ENCODE data around the gene PBXIP1.
"Not testable (repeated sequence)": the region's sequence is repeated elsewhere in the genome, so short reads cannot be mapped to it uniquely, and the experiment has no call there.

PBXIP1 gene

GRCh38 chr1:154999571-155000410 lies 43.9 kb upstream of the PBXIP1 start:
- DNase-seq (ENCODE audit: extremely low read depth, insufficient read length) = peak; percentile 83
- H3K27me3 ChIP-seq (replicated peaks; ENCODE audit: control insufficient read depth, insufficient read depth, low read length) = no peaks in the 10 kb centered on the region
- TF ChIP-seq, protein P1, sequence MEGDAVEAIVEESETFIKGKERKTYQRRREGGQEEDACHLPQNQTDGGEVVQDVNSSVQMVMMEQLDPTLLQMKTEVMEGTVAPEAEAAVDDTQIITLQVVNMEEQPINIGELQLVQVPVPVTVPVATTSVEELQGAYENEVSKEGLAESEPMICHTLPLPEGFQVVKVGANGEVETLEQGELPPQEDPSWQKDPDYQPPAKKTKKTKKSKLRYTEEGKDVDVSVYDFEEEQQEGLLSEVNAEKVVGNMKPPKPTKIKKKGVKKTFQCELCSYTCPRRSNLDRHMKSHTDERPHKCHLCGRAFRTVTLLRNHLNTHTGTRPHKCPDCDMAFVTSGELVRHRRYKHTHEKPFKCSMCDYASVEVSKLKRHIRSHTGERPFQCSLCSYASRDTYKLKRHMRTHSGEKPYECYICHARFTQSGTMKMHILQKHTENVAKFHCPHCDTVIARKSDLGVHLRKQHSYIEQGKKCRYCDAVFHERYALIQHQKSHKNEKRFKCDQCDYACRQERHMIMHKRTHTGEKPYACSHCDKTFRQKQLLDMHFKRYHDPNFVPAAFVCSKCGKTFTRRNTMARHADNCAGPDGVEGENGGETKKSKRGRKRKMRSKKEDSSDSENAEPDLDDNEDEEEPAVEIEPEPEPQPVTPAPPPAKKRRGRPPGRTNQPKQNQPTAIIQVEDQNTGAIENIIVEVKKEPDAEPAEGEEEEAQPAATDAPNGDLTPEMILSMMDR (IDR thresholded peaks at IDR 0.05; ENCODE audit: insufficient read depth, low read length, poor library complexity, severe bottlenecking) = no peak
- H3K36me3 ChIP-seq (ENCODE audit: control insufficient read depth, insufficient read depth, low read length) = no peaks in the 10 kb centered on the region
- H3K4me3 ChIP-seq (replicated peaks; ENCODE audit: low read depth, low read length) = peak overlapping the region; percentile 96

DNA sequence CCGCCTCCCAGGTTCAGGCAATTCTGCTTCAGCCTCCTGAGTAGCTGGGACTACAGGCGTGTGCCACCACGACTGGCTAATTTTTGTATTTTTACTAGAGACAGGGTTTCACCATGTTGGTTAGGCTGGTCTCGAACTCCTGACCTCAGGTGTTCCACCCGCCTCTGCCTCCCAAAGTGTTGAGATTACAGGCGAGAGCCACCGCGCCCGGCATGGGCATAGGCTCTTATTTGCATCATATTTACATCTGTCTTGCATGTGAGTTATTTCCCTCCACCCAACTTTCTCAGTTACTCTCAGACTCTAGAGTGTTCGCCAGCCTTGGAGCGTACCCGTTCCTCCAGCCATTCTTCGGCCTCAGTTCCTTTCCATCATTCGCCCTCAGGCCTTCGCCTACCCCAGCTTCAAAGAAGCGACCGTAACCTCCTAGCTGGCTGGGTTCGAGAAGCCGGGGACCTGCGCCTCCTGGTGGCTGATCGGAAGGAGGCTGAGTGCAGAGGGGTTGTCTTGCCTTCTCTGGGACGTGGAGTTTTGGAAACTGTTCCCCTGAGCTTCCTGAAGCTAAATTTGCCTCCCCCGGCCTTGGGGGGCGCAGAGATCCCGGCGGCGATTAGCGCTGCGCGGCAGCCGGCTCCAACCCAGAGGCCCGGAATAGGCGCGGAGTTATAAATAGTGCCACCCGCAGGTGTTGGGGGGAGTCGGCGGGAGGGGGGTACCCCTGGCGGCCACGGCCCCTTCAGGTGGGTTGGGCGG lies 43.1 kb upstream of the PBXIP1 start:
- no peaks in the 10 kb centered on the region for H3K27me3 ChIP-seq (replicated peaks; ENCODE audit: control insufficient read depth, insufficient read depth, low read length)
- H3K4me3 ChIP-seq (replicated peaks; ENCODE audit: low read depth, low read length) = peak overlapping the region; percentile 96
- H3K36me3 ChIP-seq (ENCODE audit: control insufficient read depth, insufficient read depth, low read length) = no peaks in the 10 kb centered on the region; the same call in 1 of the 2 replicates
- DNase-seq (ENCODE audit: extremely low read depth, insufficient read length) = peak; percentile 85
- TF ChIP-seq, protein P1 (IDR thresholded peaks at IDR 0.05; ENCODE audit: insufficient read depth, low read length, poor library complexity, severe bottlenecking) = peak; percentile 96

- no peak for DNase-seq (ENCODE audit: extremely low read depth, insufficient read length)
- no peaks in the 10 kb centered on the region; the same call in 1 of the 2 replicates for H3K36me3 ChIP-seq (ENCODE audit: control insufficient read depth, insufficient read depth, low read length)
- TF ChIP-seq, protein P1 (IDR thresholded peaks at IDR 0.05; ENCODE audit: insufficient read depth, low read length, poor library complexity, severe bottlenecking) = peak; percentile 33
- H3K4me3 ChIP-seq (replicated peaks; ENCODE audit: low read depth, low read length) = peak overlapping the region; percentile 96; the same call in 1 of the 2 replicates
- no peaks in the 10 kb centered on the region for H3K27me3 ChIP-seq (replicated peaks; ENCODE audit: control insufficient read depth, insufficient read depth, low read length)
These were observed 42.4 kb upstream of the PBXIP1 start for GRCh38 chr1:154998201-154998780.

- DNase-seq (ENCODE audit: extremely low read depth, insufficient read length) = no peak
- Histone ChIP-seq H3K27me3 (replicated peaks; ENCODE audit: control insufficient read depth, insufficient read depth, low read length) (no peaks in the 10 kb centered on the region), H3K36me3 (ENCODE audit: control insufficient read depth, insufficient read depth, low read length) (peaks cover 2% of the 10 kb centered on the region), H3K4me3 (replicated peaks; ENCODE audit: low read depth, low read length) (no peak overlapping the region)
- TF ChIP-seq, protein P1 (IDR thresholded peaks at IDR 0.05; ENCODE audit: insufficient read depth, low read length, poor library complexity, severe bottlenecking) = no peak
These were observed 41.2 kb upstream of the PBXIP1 start for GRCh38 chr1:154996966-154997701.

DNA sequence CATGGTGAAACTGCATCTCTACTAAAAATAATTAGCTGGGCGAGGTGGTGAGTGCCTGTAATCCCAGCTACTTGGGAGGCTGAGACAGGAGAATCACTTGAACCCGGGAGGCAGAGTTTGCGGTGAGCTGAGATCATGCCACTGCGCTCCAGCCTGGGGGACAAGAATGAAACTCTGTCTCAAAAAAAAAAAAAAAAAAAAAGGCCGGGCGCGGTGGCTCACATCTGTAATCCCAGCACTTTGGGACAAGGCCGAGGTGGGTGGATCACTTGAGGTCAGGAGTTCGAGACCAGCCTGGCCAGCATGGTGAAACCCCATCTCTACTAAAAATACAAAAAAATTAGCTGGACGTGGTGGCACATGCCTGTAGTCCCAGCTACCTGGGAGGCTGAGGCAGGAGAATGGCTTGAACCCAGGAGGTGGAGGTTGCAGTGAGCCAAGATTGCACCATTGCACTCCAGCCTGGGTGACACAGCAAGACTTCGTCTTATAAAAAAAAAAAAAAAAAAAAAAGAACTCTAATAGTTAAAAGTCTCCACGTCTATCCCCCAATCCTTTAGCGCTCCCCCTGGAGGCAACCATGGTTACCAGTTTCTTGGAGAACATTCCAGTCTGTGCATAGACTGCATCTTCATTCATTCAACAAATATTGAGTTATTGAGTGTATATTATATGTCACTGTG lies 39.5 kb upstream of the PBXIP1 start:
- not testable (repeated sequence) for H3K27me3 ChIP-seq (replicated peaks; ENCODE audit: control insufficient read depth, insufficient read depth, low read length); H3K36me3 ChIP-seq (ENCODE audit: control insufficient read depth, insufficient read depth, low read length); H3K4me3 ChIP-seq (replicated peaks; ENCODE audit: low read depth, low read length); DNase-seq (ENCODE audit: extremely low read depth, insufficient read length)
- TF ChIP-seq, protein P1 (IDR thresholded peaks at IDR 0.05; ENCODE audit: insufficient read depth, low read length, poor library complexity, severe bottlenecking) = peak; percentile 41
